ENCODE results near the gene TBC1D22A. TPM values are rescaled to one million over a fixed set of nuclear protein-coding genes. Genes with fewer than 3 reads are reported as not detected.
A peak's percentile ranks its signal among the peaks of the same experiment; 100 is the strongest.

The TBC1D22A gene
- total RNA-seq, 1 donor: 17.7 TPM

- no peaks in the 10 kb centered on the region for H3K27me3 ChIP-seq (ENCODE audit: insufficient read depth, low read length)
- no peaks in the 10 kb centered on the region for H3K9me3 ChIP-seq (ENCODE audit: low read depth, low read length)
- H2AFZ ChIP-seq (ENCODE audit: low read length): peak overlapping the region; percentile 95
- peak; percentile 85 for DNase-seq (ENCODE audit: insufficient read length, low spot score, missing footprints)
- TF ChIP-seq CTCF (IDR thresholded peaks at IDR 0.05; ENCODE audit: extremely low read depth, low read depth, low read length): no peak
- H3K4me2 ChIP-seq (ENCODE audit: insufficient read depth, low read length): peak overlapping the region; percentile 97
- H4K20me1 ChIP-seq (ENCODE audit: insufficient read depth, low read length): peaks cover 17% of the 10 kb centered on the region
- peaks cover 27% of the 10 kb centered on the region for H3K4me1 ChIP-seq (ENCODE audit: insufficient read depth, low read length)
- peak overlapping the region; percentile 98 for H3K27ac ChIP-seq (ENCODE audit: low read depth, low read length)
- H3K36me3 ChIP-seq (ENCODE audit: insufficient read depth, low read length): no peaks in the 10 kb centered on the region
- peaks cover 65% of the 10 kb centered on the region for H3K79me2 ChIP-seq (ENCODE audit: insufficient read depth, low read length)
- peak overlapping the region; percentile 100 for H3K4me3 ChIP-seq (ENCODE audit: insufficient read depth, low read length)
Observed at GRCh38 chr22:46763051-46763705, 728 bp downstream of the TBC1D22A start.

- Histone ChIP-seq H3K9me3 (ENCODE audit: low read depth, low read length) (no peaks in the 10 kb centered on the region), H2AFZ (ENCODE audit: low read length) (no peak overlapping the region), H3K27ac (ENCODE audit: low read depth, low read length) (no peak overlapping the region), H3K79me2 (ENCODE audit: insufficient read depth, low read length) (peaks cover 73% of the 10 kb centered on the region), H4K20me1 (ENCODE audit: insufficient read depth, low read length) (peaks cover 24% of the 10 kb centered on the region), H3K4me2 (ENCODE audit: insufficient read depth, low read length) (peak overlapping the region; percentile 52), H3K27me3 (ENCODE audit: insufficient read depth, low read length) (no peaks in the 10 kb centered on the region), H3K4me3 (ENCODE audit: insufficient read depth, low read length) (peak overlapping the region; percentile 25), H3K4me1 (ENCODE audit: insufficient read depth, low read length) (peaks cover 22% of the 10 kb centered on the region), H3K36me3 (ENCODE audit: insufficient read depth, low read length) (no peaks in the 10 kb centered on the region)
- peak; percentile 87 for DNase-seq (ENCODE audit: insufficient read length, low spot score, missing footprints)
- no peak for TF ChIP-seq CTCF (IDR thresholded peaks at IDR 0.05; ENCODE audit: extremely low read depth, low read depth, low read length)
Observed at GRCh38 chr22:46764140-46764680, 1.8 kb downstream of the TBC1D22A start.

- Histone ChIP-seq H3K36me3 (ENCODE audit: insufficient read depth, low read length) (no peaks in the 10 kb centered on the region), H3K4me3 (ENCODE audit: insufficient read depth, low read length) (no peak overlapping the region), H3K79me2 (ENCODE audit: insufficient read depth, low read length) (peaks cover 81% of the 10 kb centered on the region), H3K9me3 (ENCODE audit: low read depth, low read length) (no peaks in the 10 kb centered on the region), H2AFZ (ENCODE audit: low read length) (no peak overlapping the region), H3K4me2 (ENCODE audit: insufficient read depth, low read length) (no peak overlapping the region), H3K4me1 (ENCODE audit: insufficient read depth, low read length) (peaks cover 22% of the 10 kb centered on the region), H3K27ac (ENCODE audit: low read depth, low read length) (no peak overlapping the region), H3K27me3 (ENCODE audit: insufficient read depth, low read length) (no peaks in the 10 kb centered on the region), H4K20me1 (ENCODE audit: insufficient read depth, low read length) (peaks cover 30% of the 10 kb centered on the region)
- no peak for TF ChIP-seq CTCF (IDR thresholded peaks at IDR 0.05; ENCODE audit: extremely low read depth, low read depth, low read length)
- DNase-seq (ENCODE audit: insufficient read length, low spot score, missing footprints): no peak
Observed at GRCh38 chr22:46764779-46765485, 2.5 kb downstream of the TBC1D22A start.

GRCh38 chr22:46766611-46767010 is 4.2 kb downstream of the TBC1D22A start:
- DNase-seq (ENCODE audit: insufficient read length, low spot score, missing footprints): no peak
- H2AFZ ChIP-seq (ENCODE audit: low read length): no peak overlapping the region
- no peaks in the 10 kb centered on the region for H3K9me3 ChIP-seq (ENCODE audit: low read depth, low read length)
- no peak overlapping the region for H3K27ac ChIP-seq (ENCODE audit: low read depth, low read length)
- H3K36me3 ChIP-seq (ENCODE audit: insufficient read depth, low read length): no peaks in the 10 kb centered on the region
- no peaks in the 10 kb centered on the region for H3K27me3 ChIP-seq (ENCODE audit: insufficient read depth, low read length)
- peaks cover 17% of the 10 kb centered on the region for H3K4me1 ChIP-seq (ENCODE audit: insufficient read depth, low read length)
- peaks cover 88% of the 10 kb centered on the region for H3K79me2 ChIP-seq (ENCODE audit: insufficient read depth, low read length)
- H4K20me1 ChIP-seq (ENCODE audit: insufficient read depth, low read length): peaks cover 37% of the 10 kb centered on the region
- TF ChIP-seq CTCF (IDR thresholded peaks at IDR 0.05; ENCODE audit: extremely low read depth, low read depth, low read length): no peak
- no peak overlapping the region for H3K4me3 ChIP-seq (ENCODE audit: insufficient read depth, low read length)
- H3K4me2 ChIP-seq (ENCODE audit: insufficient read depth, low read length): no peak overlapping the region

Data from osteoblast (primary cell).